HEK293 (cell line): ENCODE data around the gene SLX1A.

ENCODE experiments used
- AEBP2 ChIP-seq: fragments of 450-650 bp; formaldehyde crosslinking; IDR thresholded peaks from 2 replicates; pipeline ENCODE4 v1.5.1; 2016; ENCODE audit warnings: missing biosample characterization, missing genetic modification characterization, borderline replicate concordance
- GLI2 ChIP-seq: fragments of 450-650 bp; formaldehyde crosslinking; IDR thresholded peaks from 2 replicates; pipeline ENCODE4; 2017; ENCODE audit warnings: missing biosample characterization, missing genetic modification characterization, low read depth, borderline replicate concordance
- GLIS1 ChIP-seq: fragments of 450-650 bp; formaldehyde crosslinking; IDR thresholded peaks from 2 replicates; pipeline ENCODE4 v1.5.1; 2016; ENCODE audit warnings: missing biosample characterization, missing genetic modification characterization
- KLF1 ChIP-seq: fragments of 450-650 bp; formaldehyde crosslinking; IDR thresholded peaks from 2 replicates; pipeline ENCODE4 v1.5.1; 2016; ENCODE audit warnings: missing biosample characterization, missing genetic modification characterization
- KLF16 ChIP-seq: fragments of 450-650 bp; formaldehyde crosslinking; IDR thresholded peaks from 2 replicates; pipeline ENCODE4 v1.5.1; 2017; ENCODE audit warnings: missing biosample characterization, missing genetic modification characterization
- TRIM28 ChIP-seq: IDR thresholded peaks from 2 replicates; pipeline ENCODE4 v1.6.1; 2011; ENCODE audit warnings: low read length, control low read depth, borderline replicate concordance
- ZBTB17 ChIP-seq: fragments of 450-650 bp; formaldehyde crosslinking; IDR thresholded peaks from 2 replicates; pipeline ENCODE4 v1.5.1; 2016; ENCODE audit warnings: missing biosample characterization, missing genetic modification characterization
- ZFHX2 ChIP-seq: fragments of 450-650 bp; formaldehyde crosslinking; conservative IDR thresholded peaks from 2 replicates; pipeline ENCODE4 v1.5.1; 2016; ENCODE audit warnings: missing biosample characterization, missing genetic modification characterization
- ZFP37 ChIP-seq: fragments of 450-650 bp; formaldehyde crosslinking; IDR thresholded peaks from 2 replicates; pipeline ENCODE4 v1.5.1; 2016; ENCODE audit warnings: missing biosample characterization, missing genetic modification characterization
- ZIC2 ChIP-seq: fragments of 450-650 bp; formaldehyde crosslinking; IDR thresholded peaks from 2 replicates; pipeline ENCODE4 v1.5.1; 2016; ENCODE audit warnings: missing biosample characterization, missing genetic modification characterization
- ZNF10 ChIP-seq: fragments of 450-650 bp; formaldehyde crosslinking; IDR thresholded peaks from 2 replicates; pipeline ENCODE4 v1.5.1; 2017; ENCODE audit warnings: missing biosample characterization, missing genetic modification characterization
- ZNF133 ChIP-seq: fragments of 450-650 bp; formaldehyde crosslinking; IDR thresholded peaks from 2 replicates; pipeline ENCODE4 v1.5.1; 2016; ENCODE audit warnings: missing biosample characterization, missing genetic modification characterization
- ZNF138 ChIP-seq: fragments of 450-650 bp; formaldehyde crosslinking; IDR thresholded peaks from 2 replicates; pipeline ENCODE4 v1.5.1; 2016; ENCODE audit warnings: missing biosample characterization, missing genetic modification characterization, borderline replicate concordance
- ZNF174 ChIP-seq: fragments of 450-650 bp; formaldehyde crosslinking; IDR thresholded peaks from 2 replicates; pipeline ENCODE4 v1.5.0; 2017; ENCODE audit warnings: missing biosample characterization, mild to moderate bottlenecking, missing genetic modification characterization
- ZNF184 ChIP-seq: fragments of 450-650 bp; IDR thresholded peaks from 2 replicates; pipeline ENCODE4 v1.5.1; 2018; ENCODE audit warnings: missing biosample characterization, mild to moderate bottlenecking, missing genetic modification characterization
- ZNF211 ChIP-seq: fragments of 450-650 bp; formaldehyde crosslinking; IDR thresholded peaks from 2 replicates; pipeline ENCODE4 v1.5.1; 2016; ENCODE audit warnings: low read depth, missing biosample characterization, missing genetic modification characterization
- ZNF239 ChIP-seq: fragments of 450-650 bp; formaldehyde crosslinking; IDR thresholded peaks from 2 replicates; pipeline ENCODE4 v1.5.1; 2016; ENCODE audit warnings: missing biosample characterization, missing genetic modification characterization
- ZNF292 ChIP-seq: fragments of 450-650 bp; formaldehyde crosslinking; IDR thresholded peaks from 2 replicates; pipeline ENCODE4 v1.5.1; 2016; ENCODE audit warnings: low read depth, missing biosample characterization, missing genetic modification characterization, borderline replicate concordance
- ZNF302 ChIP-seq: fragments of 450-650 bp; formaldehyde crosslinking; IDR thresholded peaks from 2 replicates; pipeline ENCODE4 v1.5.1; 2016; ENCODE audit warnings: missing biosample characterization, missing genetic modification characterization, low read depth
- ZNF354C ChIP-seq: fragments of 450-650 bp; formaldehyde crosslinking; IDR thresholded peaks from 2 replicates; pipeline ENCODE4 v1.5.1; 2016; ENCODE audit warnings: missing biosample characterization, missing genetic modification characterization, low read depth, borderline replicate concordance
- ZNF404 ChIP-seq: fragments of 450-650 bp; formaldehyde crosslinking; IDR thresholded peaks from 2 replicates; pipeline ENCODE4 v1.5.1; 2017; ENCODE audit warnings: missing biosample characterization, missing genetic modification characterization
- ZNF530 ChIP-seq: fragments of 450-650 bp; formaldehyde crosslinking; IDR thresholded peaks from 2 replicates; pipeline ENCODE4 v1.5.1; 2016; ENCODE audit warnings: low read depth, missing biosample characterization, missing genetic modification characterization
- ZNF549 ChIP-seq: fragments of 450-650 bp; IDR thresholded peaks from 2 replicates; pipeline ENCODE4 v1.5.1; 2018; ENCODE audit warnings: missing biosample characterization, missing genetic modification characterization, mild to moderate bottlenecking, inconsistent platforms, moderate library complexity
- ZNF600 ChIP-seq: fragments of 450-650 bp; formaldehyde crosslinking; IDR thresholded peaks from 2 replicates; pipeline ENCODE4 v1.5.1; 2016; ENCODE audit warnings: missing biosample characterization, missing genetic modification characterization
- ZNF626 ChIP-seq: fragments of 450-650 bp; sonication (Bioruptor Pico); formaldehyde crosslinking; IDR thresholded peaks from 2 replicates; pipeline ENCODE4 v1.5.1; 2018; ENCODE audit warnings: missing biosample characterization, missing genetic modification characterization, inconsistent platforms
- ZNF658 ChIP-seq: fragments of 450-650 bp; formaldehyde crosslinking; IDR thresholded peaks from 2 replicates; pipeline ENCODE4; 2016; ENCODE audit warnings: missing biosample characterization, missing genetic modification characterization
- ZNF837 ChIP-seq: fragments of 450-650 bp; formaldehyde crosslinking; IDR thresholded peaks from 2 replicates; pipeline ENCODE4 v1.5.1; 2016; ENCODE audit warnings: missing biosample characterization, missing genetic modification characterization
- ZNF843 ChIP-seq: fragments of 450-650 bp; formaldehyde crosslinking; IDR thresholded peaks from 2 replicates; pipeline ENCODE4 v1.5.1; 2016; ENCODE audit warnings: missing biosample characterization, missing genetic modification characterization
- TF ChIP-seq, protein P1 (sequence below): fragments of 450-650 bp; formaldehyde crosslinking; IDR thresholded peaks from 2 replicates; pipeline ENCODE4 v1.5.1; 2016; ENCODE audit warnings: missing biosample characterization, missing genetic modification characterization
- TF ChIP-seq, protein P2 (sequence below): fragments of 450-650 bp; formaldehyde crosslinking; IDR thresholded peaks from 2 replicates; pipeline ENCODE4 v1.5.1; 2016; ENCODE audit warnings: missing biosample characterization, missing genetic modification characterization
- TF ChIP-seq, protein P3 (sequence below): fragments of 450-650 bp; formaldehyde crosslinking; IDR thresholded peaks from 2 replicates; pipeline ENCODE4 v1.5.1; 2016; ENCODE audit warnings: missing biosample characterization, missing genetic modification characterization
- TF ChIP-seq, protein P4 (sequence below): fragments of 450-650 bp; formaldehyde crosslinking; IDR thresholded peaks from 2 replicates; pipeline ENCODE4 v1.5.1; 2016; ENCODE audit warnings: missing biosample characterization, missing genetic modification characterization

The SLX1A gene

DNA sequence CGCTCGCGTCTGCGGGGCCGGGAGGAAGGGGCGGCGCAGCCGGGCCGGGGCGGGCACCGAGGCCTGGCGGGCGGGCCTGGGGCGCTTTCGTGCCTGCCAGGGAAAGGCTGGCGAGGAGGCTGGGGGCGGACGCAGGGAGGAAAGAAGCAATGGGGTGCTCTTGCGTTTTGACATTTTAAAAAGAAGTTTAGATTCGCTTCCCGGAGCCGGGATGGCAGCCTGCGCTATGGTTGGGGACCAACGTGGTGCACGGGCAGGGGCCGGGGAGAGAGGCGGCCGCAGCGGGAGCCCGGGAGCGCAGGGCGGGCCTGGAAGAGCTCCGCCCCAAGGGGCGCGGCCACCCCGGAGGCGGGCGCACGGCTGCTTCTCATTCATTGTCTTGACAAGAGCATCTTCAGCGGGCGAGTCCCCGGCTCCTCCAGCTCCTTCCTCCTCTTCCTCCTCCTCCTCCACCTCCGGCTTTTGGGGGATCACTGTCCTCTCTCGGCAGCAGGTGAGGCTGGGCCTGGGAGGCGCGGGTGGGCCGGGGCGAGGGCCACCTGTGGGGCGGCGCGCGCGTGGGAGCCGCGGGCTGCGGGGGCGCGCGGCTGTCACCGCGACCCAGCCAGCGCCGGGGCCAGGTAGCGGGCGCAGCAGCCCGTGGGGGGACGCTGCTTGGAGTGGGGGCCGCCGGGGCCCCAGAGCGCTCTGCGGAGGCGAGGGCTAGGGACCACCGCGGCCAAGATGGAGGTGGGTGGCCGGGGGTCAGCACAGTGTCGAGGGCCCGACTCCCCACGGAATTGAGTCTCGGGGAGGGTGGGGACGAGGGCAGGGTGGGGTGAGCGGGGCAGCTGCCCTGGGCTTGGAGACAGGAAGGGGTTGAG is 10.2 kb upstream of the SLX1A start, which contains the start of gene CORO1A (continued):
- TF ChIP-seq, protein P1, sequence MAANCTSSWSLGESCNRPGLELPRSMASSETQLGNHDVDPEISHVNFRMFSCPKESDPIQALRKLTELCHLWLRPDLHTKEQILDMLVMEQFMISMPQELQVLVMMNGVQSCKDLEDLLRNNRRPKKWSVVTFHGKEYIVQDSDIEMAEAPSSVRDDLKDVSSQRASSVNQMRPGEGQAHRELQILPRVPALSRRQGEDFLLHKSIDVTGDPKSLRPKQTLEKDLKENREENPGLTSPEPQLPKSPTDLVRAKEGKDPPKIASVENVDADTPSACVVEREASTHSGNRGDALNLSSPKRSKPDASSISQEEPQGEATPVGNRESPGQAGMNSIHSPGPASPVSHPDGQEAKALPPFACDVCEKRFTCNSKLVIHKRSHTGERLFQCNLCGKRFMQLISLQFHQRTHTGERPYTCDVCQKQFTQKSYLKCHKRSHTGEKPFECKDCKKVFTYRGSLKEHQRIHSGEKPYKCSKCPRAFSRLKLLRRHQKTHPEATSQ (tag by site-specific recombination), result 0 out of 2 replicates have a peak, but pooled peaks have one; percentile 67
- TF ChIP-seq ZNF354C (tag by site-specific recombination) (no peak), ZFP37 (tag by site-specific recombination) (no peak), ZNF530 (tag by site-specific recombination) (no peak), GLI2 (no peak), ZNF211 (tag by site-specific recombination) (no peak), ZIC2 (tag by site-specific recombination) (peak; percentile 22; the same call in 1 of the 2 replicates), ZNF626 (tag by site-specific recombination) (no peak), ZNF658 (tag by site-specific recombination) (no peak), ZNF600 (tag by site-specific recombination) (no peak; the same call in 1 of the 2 replicates), ZNF292 (tag by site-specific recombination) (no peak), KLF1 (tag by site-specific recombination) (peak; percentile 69; the same call in 1 of the 2 replicates), ZNF133 (no peak), TRIM28 (no peak), KLF16 (tag by site-specific recombination) (peak; percentile 59; the same call in 1 of the 2 replicates), ZNF138 (tag by site-specific recombination) (no peak), ZNF302 (tag by site-specific recombination) (no peak), AEBP2 (tag by site-specific recombination) (no peak), ZBTB17 (tag by site-specific recombination) (no peak), ZNF843 (tag by site-specific recombination) (no peak), ZNF10 (tag by site-specific recombination) (no peak), ZFHX2 (peak; percentile 90), ZNF837 (no peak), ZNF239 (tag by site-specific recombination) (no peak), ZNF404 (tag by site-specific recombination) (no peak), GLIS1 (tag by site-specific recombination) (peak; percentile 92), ZNF184 (no peak), ZNF174 (no peak), ZNF549 (tag by site-specific recombination) (no peak)
- TF ChIP-seq, protein P2, sequence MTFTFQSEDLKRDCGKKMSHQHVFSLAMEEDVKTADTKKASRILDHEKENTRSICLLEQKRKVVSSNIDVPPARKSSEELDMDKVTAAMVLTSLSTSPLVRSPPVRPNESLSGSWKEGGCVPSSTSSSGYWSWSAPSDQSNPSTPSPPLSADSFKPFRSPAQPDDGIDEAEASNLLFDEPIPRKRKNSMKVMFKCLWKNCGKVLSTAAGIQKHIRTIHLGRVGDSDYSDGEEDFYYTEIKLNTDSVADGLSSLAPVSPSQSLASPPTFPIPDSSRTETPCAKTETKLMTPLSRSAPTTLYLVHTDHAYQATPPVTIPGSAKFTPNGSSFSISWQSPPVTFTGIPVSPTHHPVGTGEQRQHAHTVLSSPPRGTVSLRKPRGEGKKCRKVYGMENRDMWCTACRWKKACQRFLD (tag by site-specific recombination), result no peak
- TF ChIP-seq, protein P3, sequence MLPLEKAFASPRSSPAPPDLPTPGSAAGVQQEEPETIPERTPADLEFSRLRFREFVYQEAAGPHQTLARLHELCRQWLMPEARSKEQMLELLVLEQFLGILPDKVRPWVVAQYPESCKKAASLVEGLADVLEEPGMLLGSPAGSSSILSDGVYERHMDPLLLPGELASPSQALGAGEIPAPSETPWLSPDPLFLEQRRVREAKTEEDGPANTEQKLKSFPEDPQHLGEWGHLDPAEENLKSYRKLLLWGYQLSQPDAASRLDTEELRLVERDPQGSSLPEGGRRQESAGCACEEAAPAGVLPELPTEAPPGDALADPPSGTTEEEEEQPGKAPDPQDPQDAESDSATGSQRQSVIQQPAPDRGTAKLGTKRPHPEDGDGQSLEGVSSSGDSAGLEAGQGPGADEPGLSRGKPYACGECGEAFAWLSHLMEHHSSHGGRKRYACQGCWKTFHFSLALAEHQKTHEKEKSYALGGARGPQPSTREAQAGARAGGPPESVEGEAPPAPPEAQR (tag by site-specific recombination), result no peak
- TF ChIP-seq, protein P4, sequence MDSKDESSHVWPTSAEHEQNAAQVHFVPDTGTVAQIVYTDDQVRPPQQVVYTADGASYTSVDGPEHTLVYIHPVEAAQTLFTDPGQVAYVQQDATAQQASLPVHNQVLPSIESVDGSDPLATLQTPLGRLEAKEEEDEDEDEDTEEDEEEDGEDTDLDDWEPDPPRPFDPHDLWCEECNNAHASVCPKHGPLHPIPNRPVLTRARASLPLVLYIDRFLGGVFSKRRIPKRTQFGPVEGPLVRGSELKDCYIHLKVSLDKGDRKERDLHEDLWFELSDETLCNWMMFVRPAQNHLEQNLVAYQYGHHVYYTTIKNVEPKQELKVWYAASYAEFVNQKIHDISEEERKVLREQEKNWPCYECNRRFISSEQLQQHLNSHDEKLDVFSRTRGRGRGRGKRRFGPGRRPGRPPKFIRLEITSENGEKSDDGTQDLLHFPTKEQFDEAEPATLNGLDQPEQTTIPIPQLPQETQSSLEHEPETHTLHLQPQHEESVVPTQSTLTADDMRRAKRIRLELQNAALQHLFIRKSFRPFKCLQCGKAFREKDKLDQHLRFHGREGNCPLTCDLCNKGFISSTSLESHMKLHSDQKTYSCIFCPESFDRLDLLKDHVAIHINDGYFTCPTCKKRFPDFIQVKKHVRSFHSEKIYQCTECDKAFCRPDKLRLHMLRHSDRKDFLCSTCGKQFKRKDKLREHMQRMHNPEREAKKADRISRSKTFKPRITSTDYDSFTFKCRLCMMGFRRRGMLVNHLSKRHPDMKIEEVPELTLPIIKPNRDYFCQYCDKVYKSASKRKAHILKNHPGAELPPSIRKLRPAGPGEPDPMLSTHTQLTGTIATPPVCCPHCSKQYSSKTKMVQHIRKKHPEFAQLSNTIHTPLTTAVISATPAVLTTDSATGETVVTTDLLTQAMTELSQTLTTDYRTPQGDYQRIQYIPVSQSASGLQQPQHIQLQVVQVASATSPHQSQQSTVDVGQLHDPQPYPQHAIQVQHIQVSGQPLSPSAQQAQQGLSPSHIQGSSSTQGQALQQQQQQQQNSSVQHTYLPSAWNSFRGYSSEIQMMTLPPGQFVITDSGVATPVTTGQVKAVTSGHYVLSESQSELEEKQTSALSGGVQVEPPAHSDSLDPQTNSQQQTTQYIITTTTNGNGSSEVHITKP (tag by site-specific recombination), result no peak
